GM12878 (cell line): ENCODE data around the gene TSC2. TPM values are rescaled to one million over a fixed set of nuclear protein-coding genes. Genes with fewer than 3 reads are reported as not detected.

Experiments
- ATAC-seq: fragments of 200-7000 bp; cut with Tn5 transposase; 3 replicates; pipeline ENCODE4 v1.9.1; 2020; ENCODE audit warnings: mild to moderate bottlenecking, moderate library complexity
- BruUV-seq: library from RNA; stranded (reverse); fragments of 400-500 nt; replicated peaks from 2 replicates; lab custom pipeline; 2021; lab: Mats Ljungman, UMichigan
- CTCF ChIA-PET: fragments of 300-600 bp; sonication (Branson Sonifier 250); formaldehyde crosslinking; extraction: SDS; loops from one replicate; lab custom pipeline; 2021; ENCODE audit warnings: inconsistent platforms; lab: Yijun Ruan, JAX
- POLR2A ChIA-PET: fragments of 350-600 bp; formaldehyde crosslinking; extraction: SDS; loops from one replicate; lab custom pipeline; 2021; ENCODE audit warnings: inconsistent platforms; lab: Charles Lee
- RAD21 ChIA-PET: fragments of 300-600 bp; sonication (Branson Sonifier 250); formaldehyde crosslinking; loops from one replicate; lab custom pipeline; 2023; ENCODE audit warnings: antibody characterized with exemption; ENCODE audit not compliant: unreplicated experiment; lab: Charles Lee
- SMC1A ChIA-PET: fragments of 300-600 bp; sonication (Branson Sonifier 250); formaldehyde crosslinking; loops from one replicate; lab custom pipeline; 2023; ENCODE audit not compliant: unreplicated experiment, uncharacterized antibody; lab: Charles Lee
- DNase-seq: peaks from one replicate; pipeline ENCODE4 v3.0.0-alpha.2; 2011; ENCODE audit warnings: low read depth, low spot score
- FAIRE-seq: peaks from 3 replicates; lab custom pipeline; 2011; peaks lifted over from hg19 to GRCh38; lab: Jason Lieb, UNC
- H2AFZ ChIP-seq: 2 replicates; pipeline ENCODE4 v1.6.0; 2011; ENCODE audit warnings: low read depth, low read length, control low read depth; ENCODE audit not compliant: control insufficient read depth
- H3K27ac ChIP-seq: 2 replicates; pipeline ENCODE4 v1.5.1; 2011; ENCODE audit warnings: control low read depth; ENCODE audit not compliant: control insufficient read depth, insufficient read depth
- H3K27me3 ChIP-seq, 2 experiments: replicated peaks in 1 of 2; 2 replicates each; pipeline versions ENCODE4 v1.6.0 to v1.6.1; 2011; ENCODE audit warnings: low read length in 1 of 2; ENCODE audit not compliant: control insufficient read depth in 2 of 2, insufficient read depth in 2 of 2
- H3K36me3 ChIP-seq, 2 experiments: 2 replicates each; pipeline ENCODE4 v1.5.1; 2011; ENCODE audit warnings: low read length in 1 of 2; ENCODE audit not compliant: control insufficient read depth in 2 of 2, insufficient read depth in 2 of 2
- H3K4me1 ChIP-seq: 2 replicates; pipeline ENCODE4 v1.6.1; 2011; ENCODE audit warnings: mild to moderate bottlenecking, low read length, moderate library complexity, mixed read lengths; ENCODE audit not compliant: control insufficient read depth, insufficient read depth
- H3K4me2 ChIP-seq: 2 replicates; pipeline ENCODE4 v1.6.0; 2011; ENCODE audit warnings: control low read depth; ENCODE audit not compliant: control insufficient read depth, insufficient read depth
- H3K4me3 ChIP-seq: fragments of 200-600 bp; sonication (generic); 2 replicates; pipeline ENCODE4 v1.5.1; 2016
- H3K79me2 ChIP-seq: 2 replicates; pipeline ENCODE4 v1.6.0; 2011; ENCODE audit warnings: low read length; ENCODE audit not compliant: control insufficient read depth, insufficient read depth
- H3K9ac ChIP-seq: 2 replicates; pipeline ENCODE4 v1.8.0; 2011; ENCODE audit warnings: low read length, control low read depth, mixed read lengths; ENCODE audit not compliant: control insufficient read depth, insufficient read depth
- H3K9me3 ChIP-seq: replicated peaks from 3 replicates; pipeline ENCODE4 v1.5.1; 2011; ENCODE audit warnings: mild to moderate bottlenecking, low read length; ENCODE audit not compliant: control insufficient read depth, insufficient read depth
- H4K20me1 ChIP-seq: 2 replicates; pipeline ENCODE4 v1.6.0; 2011; ENCODE audit not compliant: control insufficient read depth, insufficient read depth
- CBX5 ChIP-seq: sonication (generic); IDR thresholded peaks from 2 replicates; pipeline ENCODE4 v1.6.1; 2016; ENCODE audit warnings: low read depth, moderate library complexity, mild to moderate bottlenecking, inconsistent platforms
- ESRRA ChIP-seq: IDR thresholded peaks from 2 replicates; pipeline ENCODE4 v1.6.1; 2012; ENCODE audit warnings: mild to moderate bottlenecking, low read length, improper control_type of control experiment
- GABPA ChIP-seq: IDR thresholded peaks from 2 replicates; pipeline ENCODE4 v1.6.1; 2014; ENCODE audit warnings: antibody characterized with exemption, low read depth, mild to moderate bottlenecking, inconsistent platforms
- GATAD2B ChIP-seq: fragments of 450-650 bp; conservative IDR thresholded peaks from 2 replicates; pipeline ENCODE4 v1.6.1; 2017; ENCODE audit warnings: low read depth, mild to moderate bottlenecking, moderate library complexity
- IKZF2 ChIP-seq, 2 experiments: fragments of 450-650 bp; IDR thresholded peaks; 2 replicates each; pipeline ENCODE4 v1.6.1; 2017; ENCODE audit warnings: mild to moderate bottlenecking in 2 of 2, moderate library complexity in 2 of 2
- JUND ChIP-seq: IDR thresholded peaks from 2 replicates; pipeline ENCODE4 v1.6.1; 2012; ENCODE audit warnings: low read depth, mild to moderate bottlenecking, low read length, improper control_type of control experiment, moderate library complexity
- KLF5 ChIP-seq: fragments of 450-650 bp; IDR thresholded peaks from 2 replicates; pipeline ENCODE4 v1.6.1; 2014; ENCODE audit warnings: mild to moderate bottlenecking; ENCODE audit not compliant: partially characterized antibody
- LARP7 ChIP-seq: fragments of 450-650 bp; IDR thresholded peaks from 2 replicates; pipeline ENCODE4 v1.6.1; 2017; ENCODE audit warnings: mild to moderate bottlenecking
- NFYA ChIP-seq: IDR thresholded peaks from 2 replicates; pipeline ENCODE4 v1.6.1; 2011; ENCODE audit warnings: low read depth, mild to moderate bottlenecking, low read length, improper control_type of control experiment, borderline replicate concordance
- RAD51 ChIP-seq: fragments of 450-650 bp; IDR thresholded peaks from 2 replicates; pipeline ENCODE4 v1.6.1; 2016; ENCODE audit warnings: moderate library complexity, mild to moderate bottlenecking, inconsistent platforms
- RELA ChIP-seq: fragments of 450-650 bp; IDR thresholded peaks from 2 replicates; pipeline ENCODE4 v1.8.0; 2014; ENCODE audit warnings: borderline replicate concordance; ENCODE audit not compliant: partially characterized antibody
- SIX5 ChIP-seq: IDR thresholded peaks from 2 replicates; pipeline ENCODE4 v1.6.1; 2011; ENCODE audit warnings: mild to moderate bottlenecking, low read depth, low read length, moderate library complexity; ENCODE audit not compliant: severe bottlenecking
- ZNF687 ChIP-seq: fragments of 450-650 bp; IDR thresholded peaks from 2 replicates; pipeline ENCODE4 v1.6.1; 2017; ENCODE audit warnings: mild to moderate bottlenecking, moderate library complexity
- WGBS: methylation state at CpG from one replicate; pipeline ENCODE4 v1.1.6; 2016; ENCODE audit warnings: low lambda C conversion rate; ENCODE audit not compliant: insufficient replicate concordance, insufficient coverage; ENCODE audit errors: missing lambda C conversion rate; 5-methylcytosine and 5-hydroxymethylcytosine counted together
- in situ Hi-C: fragments of 300-500 bp; cut with MboI; formaldehyde crosslinking; loops from 9 replicates; pipeline ENCODE4 v1.14.3; 2018; ENCODE audit warnings: mixed read lengths
- intact Hi-C: fragments of 100-400 bp; cut with micrococcal nuclease; formaldehyde crosslinking; loops from one replicate; pipeline ENCODE4 v1.14.2; 2022; ENCODE audit not compliant: unreplicated experiment
- polyA plus RNA-seq, 11 experiments: library from polyadenylated mRNA; depleted of rRNA in 4 of 11; unstranded in 6 of 11; stranded (reverse) in 5 of 11; fragments of >200 nt; fragmentation: Nextera tagmentation in 4 of 11; fragmentation: Illumina TruSeq in 1 of 11; extraction: Ambion mirVana in 4 of 11; extraction: Trizol in 1 of 11; gene quantifications; 1 replicate in 1 of 11; 2 replicates in 10 of 11; pipeline versions ENCODE4 v1.2.1 to v1.2.3, GENCODE V29; 2011 to 2016; ENCODE audit warnings: inconsistent platforms in 2 of 11, missing spikeins in 2 of 11, low read depth in 1 of 11
- total RNA-seq, 4 experiments: library from RNA; depleted of rRNA in 3 of 4; stranded (reverse); fragments of >200 nt in 3 of 4; fragmentation: Illumina TruSeq in 1 of 4; extraction: Trizol in 1 of 4; gene quantifications; 2 replicates each; pipeline versions ENCODE4 v1.2.1 to v1.2.3, GENCODE V29; 2013 to 2021

The TSC2 gene
- total and polyA plus RNA-seq, 10 of the 15 experiments (the other 5 are each of a cell fraction or from before 2014, with no cell fraction given): 1.6 to 77.0 (median 21.6) TPM

- Histone ChIP-seq H3K4me2 (no peak overlapping the region), H3K36me3 (peaks cover 0 to 6% of the 10 kb centered on the region in 2 experiments; a peak in 3 of 4 replicates), H3K9ac (no peak overlapping the region), H3K4me3 (no peak overlapping the region), H3K27ac (no peak overlapping the region), H3K4me1 (no peaks in the 10 kb centered on the region), H3K79me2 (no peaks in the 10 kb centered on the region), H4K20me1 (no peaks in the 10 kb centered on the region), H2AFZ (no peak overlapping the region), H3K27me3 (no peaks in the 10 kb centered on the region), H3K9me3 (no peaks in the 10 kb centered on the region)
- no TSS peak for BruUV-seq
- intact Hi-C loops: no loop called here
- ChIA-PET CTCF (no interaction called here), SMC1A (no interaction called here), RAD21 (no interaction called here), POLR2A (no interaction called here)
- FAIRE-seq: no peak
- in situ Hi-C loops: loop anchor here (10.0 kb wide), 1 partner anchor 59 kb away; the partner anchor contains the start of gene RAB26
- 36% methylated on average over 12 of the region's 14 CpGs for WGBS
- no peak for TF ChIP-seq SIX5
- no peak for TF ChIP-seq JUND
- no peak for TF ChIP-seq IKZF2 (IDR thresholded peaks at IDR 0.05)
- no peak for TF ChIP-seq ZNF687
- TF ChIP-seq ESRRA: no peak
- no peak for TF ChIP-seq KLF5
- TF ChIP-seq GATAD2B: no peak
- no peak for TF ChIP-seq GABPA
- TF ChIP-seq NFYA: no peak
- TF ChIP-seq CBX5: no peak
- no peak for TF ChIP-seq RELA
- no peak for TF ChIP-seq RAD51
- TF ChIP-seq LARP7: no peak
- no peak for DNase-seq
- ATAC-seq: no peak
Observed at GRCh38 chr16:2085669-2086068, 37.9 kb downstream of the TSC2 start.
